Adrenal gland (tissue), 5 donors: ENCODE data around the gene FDXACB1.

Experiments used
- POLR2A ChIP-seq, 2 donors: fragments of 450-650 bp; IDR thresholded peaks; one replicate each; pipeline ENCODE4 v1.6.1; 2017; ENCODE audit warnings: antibody characterized with exemption in 2 of 2, mild to moderate bottlenecking in 2 of 2, moderate library complexity in 1 of 2
- TF ChIP-seq, protein P1 (sequence below), 6 experiments: fragments of 450-650 bp in 4 of 6; fragments of 200-600 bp in 2 of 6; sonication (generic) in 1 of 6; IDR thresholded peaks; 1 replicate in 5 of 6; 2 replicates in 1 of 6; pipeline versions ENCODE4 v1.5.1 to v1.8.0; 2016 to 2021; ENCODE audit warnings: antibody characterized with exemption in 6 of 6, mild to moderate bottlenecking in 2 of 6, moderate library complexity in 1 of 6
- donor health status: DM: no; HTN: no; CAD: no.

GRCh38 chr11:111923951-111924350, 45.0 kb upstream of the FDXACB1 start:
- TF ChIP-seq, protein P1, sequence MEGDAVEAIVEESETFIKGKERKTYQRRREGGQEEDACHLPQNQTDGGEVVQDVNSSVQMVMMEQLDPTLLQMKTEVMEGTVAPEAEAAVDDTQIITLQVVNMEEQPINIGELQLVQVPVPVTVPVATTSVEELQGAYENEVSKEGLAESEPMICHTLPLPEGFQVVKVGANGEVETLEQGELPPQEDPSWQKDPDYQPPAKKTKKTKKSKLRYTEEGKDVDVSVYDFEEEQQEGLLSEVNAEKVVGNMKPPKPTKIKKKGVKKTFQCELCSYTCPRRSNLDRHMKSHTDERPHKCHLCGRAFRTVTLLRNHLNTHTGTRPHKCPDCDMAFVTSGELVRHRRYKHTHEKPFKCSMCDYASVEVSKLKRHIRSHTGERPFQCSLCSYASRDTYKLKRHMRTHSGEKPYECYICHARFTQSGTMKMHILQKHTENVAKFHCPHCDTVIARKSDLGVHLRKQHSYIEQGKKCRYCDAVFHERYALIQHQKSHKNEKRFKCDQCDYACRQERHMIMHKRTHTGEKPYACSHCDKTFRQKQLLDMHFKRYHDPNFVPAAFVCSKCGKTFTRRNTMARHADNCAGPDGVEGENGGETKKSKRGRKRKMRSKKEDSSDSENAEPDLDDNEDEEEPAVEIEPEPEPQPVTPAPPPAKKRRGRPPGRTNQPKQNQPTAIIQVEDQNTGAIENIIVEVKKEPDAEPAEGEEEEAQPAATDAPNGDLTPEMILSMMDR (IDR thresholded peaks at IDR 0.05) = no peak
- no peak for TF ChIP-seq POLR2A (IDR thresholded peaks at IDR 0.05)
